Endometrial microvascular endothelial cells (primary cell): ENCODE results near the gene IRF6. TPM values are rescaled to one million over a fixed set of nuclear protein-coding genes. Genes with fewer than 3 reads are reported as not detected.

Experiments used
- in situ Hi-C: cut with HindIII; loops from 2 replicates; pipeline ENCODE4 v1.10.0; 2017; ENCODE audit warnings: low sequenced_read_pairs, low pct_unique_long_range_greater_than_20kb; ENCODE audit errors: inconsistent ontology term
- total RNA-seq: library from RNA; depleted of rRNA; stranded (reverse); fragments of >200 nt; gene quantifications from one replicate; pipeline ENCODE4 v1.2.3, GENCODE V29; 2015; ENCODE audit errors: inconsistent ontology term

IRF6 gene
- total RNA-seq, 1 donor from 2014 or later: 0.37 TPM

DNA sequence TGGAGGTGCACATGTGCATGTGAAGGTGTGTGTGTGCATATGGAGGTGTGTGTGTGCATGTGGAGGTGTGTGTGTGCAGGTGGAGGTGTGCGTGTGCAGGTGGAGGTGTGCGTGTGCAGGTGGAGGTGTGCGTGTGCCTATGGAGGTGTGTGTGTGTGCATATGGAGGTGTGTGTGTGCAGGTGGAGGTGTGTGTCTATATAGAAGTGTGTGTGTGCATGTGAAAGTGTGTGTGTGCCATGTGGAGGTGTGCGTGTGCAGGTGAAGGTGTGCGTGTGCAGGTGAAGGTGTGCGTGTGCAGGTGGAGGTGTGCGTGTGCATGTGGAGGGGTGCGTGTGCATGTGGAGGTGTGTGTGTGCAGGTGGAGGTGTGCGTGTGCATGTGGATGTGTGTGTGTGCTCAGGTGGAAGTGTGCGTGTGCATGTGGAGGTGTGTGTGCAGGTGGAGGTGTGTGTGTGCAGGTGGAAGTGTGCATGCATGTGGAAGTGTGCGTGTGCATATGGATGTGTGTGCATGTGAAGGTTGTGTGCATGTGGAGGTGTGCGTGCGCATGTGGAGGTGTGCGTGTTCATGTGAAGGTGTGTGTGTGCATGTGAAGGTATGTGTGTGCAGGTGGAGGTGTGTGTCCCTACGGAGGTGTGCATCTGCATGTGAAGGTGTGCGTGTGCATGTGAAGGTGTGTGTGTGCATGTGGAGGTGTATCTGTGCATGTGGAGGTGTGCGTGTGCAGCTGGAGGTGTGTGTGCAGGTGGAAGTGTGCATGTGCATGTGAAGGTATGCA is 35.1 kb downstream of the IRF6 start:
- in situ Hi-C loops: no loop called here

DNA sequence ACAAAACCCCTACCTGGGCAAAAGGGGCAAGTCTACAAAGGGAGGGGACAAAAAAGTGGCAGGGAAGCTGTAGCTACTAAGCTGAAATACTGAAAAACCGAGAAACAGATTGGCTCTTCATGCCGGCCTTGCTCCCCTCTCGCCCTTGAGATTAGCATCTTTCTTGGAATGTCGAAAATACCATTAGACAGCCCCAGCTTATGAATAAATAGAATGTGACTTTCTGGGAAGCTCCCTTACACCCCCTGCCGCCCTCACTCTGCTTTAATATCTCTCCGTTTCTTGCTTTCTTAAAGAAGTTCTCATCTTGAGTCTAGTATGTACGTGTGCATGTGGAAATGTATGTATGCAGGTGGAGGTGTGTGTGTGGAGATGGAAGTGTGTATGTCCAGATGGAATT is 36.0 kb downstream of the IRF6 start:
- in situ Hi-C loops: no loop called here

DNA sequence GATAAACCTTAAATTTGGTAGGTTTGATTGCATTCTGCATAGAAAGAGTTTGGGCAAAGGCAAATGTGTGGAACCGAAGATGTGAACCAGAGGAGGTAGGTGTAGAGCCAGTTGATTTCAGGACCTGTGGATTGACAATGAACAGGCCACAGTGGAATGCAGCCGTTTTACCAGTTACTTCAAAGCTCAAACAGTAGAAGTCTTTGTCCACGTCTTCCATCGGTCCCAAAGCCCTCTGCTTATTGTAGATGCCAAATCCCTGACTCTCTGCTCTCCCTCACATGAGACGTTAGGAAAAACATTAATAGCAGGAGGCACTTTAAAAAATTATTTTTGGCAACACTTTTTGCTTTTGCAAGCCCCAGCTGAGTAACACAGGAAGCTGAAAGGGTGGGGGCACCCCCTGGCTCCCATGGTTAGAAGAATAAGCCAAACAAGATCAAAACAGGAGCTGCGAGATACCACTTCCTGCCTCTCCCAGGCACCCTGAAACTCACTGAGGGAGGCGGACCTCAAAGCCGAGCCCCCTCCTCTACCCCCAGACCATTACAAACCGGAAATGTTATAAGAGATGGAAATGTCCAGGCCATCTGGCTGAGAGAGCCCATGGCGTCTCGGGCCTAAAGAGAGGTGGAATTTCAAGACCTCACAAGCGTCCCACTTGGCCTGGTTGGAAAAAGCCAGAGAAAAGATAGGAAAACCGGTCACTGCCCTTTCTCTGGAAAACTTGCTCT is 36.6 kb downstream of the IRF6 start:
- in situ Hi-C loops: no loop called here

DNA sequence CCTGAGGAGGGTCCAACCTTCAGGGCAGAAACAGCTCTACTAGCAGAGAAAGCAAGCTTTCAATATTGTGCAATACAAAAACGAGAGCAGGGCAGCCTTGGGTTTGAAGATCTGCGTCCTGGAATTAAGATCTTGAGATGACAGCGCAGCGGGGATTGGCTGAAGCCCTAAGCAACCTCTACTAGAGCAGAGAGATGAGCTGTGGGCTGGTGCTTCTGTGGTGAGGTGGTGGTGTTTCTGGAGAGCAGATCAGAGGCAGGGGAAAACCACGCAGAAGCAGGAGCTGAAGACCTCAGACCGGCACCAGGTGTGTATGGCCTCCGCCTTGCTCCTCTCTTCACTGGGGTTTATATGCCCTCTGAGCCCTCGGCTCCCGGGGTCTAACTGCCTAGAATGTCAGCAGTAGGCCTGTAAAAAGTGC is 37.6 kb downstream of the IRF6 start:
- in situ Hi-C loops: no loop called here

DNA sequence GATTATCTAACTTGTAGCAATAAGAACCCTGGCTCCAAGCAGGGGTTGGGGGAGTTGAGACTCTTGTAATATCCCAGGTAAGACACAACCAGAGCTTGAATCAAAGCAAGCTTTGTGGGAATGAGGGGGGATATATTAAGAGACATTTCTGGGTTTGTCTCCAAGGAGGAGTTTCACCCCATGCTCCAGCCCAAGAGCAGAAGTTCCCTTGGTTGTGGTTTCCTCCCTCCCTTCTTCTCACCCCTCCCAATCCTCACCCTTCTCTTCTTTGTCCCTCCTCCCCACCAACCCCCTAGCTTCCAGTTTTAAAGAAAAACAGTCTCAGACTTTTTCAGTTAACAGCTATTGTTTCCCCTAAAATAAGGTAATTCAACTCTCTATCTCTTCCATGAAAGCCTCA is 38.2 kb downstream of the IRF6 start:
- in situ Hi-C loops: no loop called here

DNA sequence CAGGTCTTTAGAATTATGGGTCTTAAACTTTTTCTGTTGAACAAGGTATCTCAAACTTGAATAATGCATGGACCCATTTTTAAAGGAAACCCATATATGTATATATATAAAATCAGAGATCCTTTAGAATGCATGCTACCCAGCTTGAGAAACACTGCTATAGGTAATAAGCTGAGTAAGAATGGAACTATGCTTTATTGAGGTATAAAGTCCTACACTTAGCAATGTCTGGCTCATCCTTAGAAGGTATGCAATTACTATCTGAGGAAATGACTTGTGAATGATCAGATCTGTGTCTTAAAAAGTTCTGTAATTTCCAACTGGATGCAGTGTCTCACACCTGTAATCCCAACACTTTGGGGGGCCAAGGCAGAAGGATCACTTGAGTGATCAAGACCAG is 38.8 kb downstream of the IRF6 start:
- in situ Hi-C loops: no loop called here

DNA sequence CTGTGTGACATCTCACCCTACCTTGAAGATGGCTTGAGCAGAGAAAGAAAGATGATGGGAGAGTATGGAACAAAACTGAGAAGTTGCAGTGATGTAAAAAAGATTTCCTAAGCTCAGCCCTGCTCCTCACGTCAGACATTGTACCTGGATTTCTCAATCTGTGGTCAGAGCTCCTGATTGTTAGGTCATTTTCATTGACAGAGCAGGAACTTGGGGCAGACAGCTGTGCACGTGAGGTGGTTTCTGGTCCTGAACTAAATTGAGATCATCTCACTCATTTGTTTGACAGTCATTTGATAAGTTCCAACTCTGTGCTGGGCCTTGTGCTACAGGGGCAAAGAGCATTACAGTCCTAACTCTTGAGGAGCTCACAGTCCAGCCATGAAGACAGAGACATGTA is 39.9 kb downstream of the IRF6 start:
- in situ Hi-C loops: no loop called here

DNA sequence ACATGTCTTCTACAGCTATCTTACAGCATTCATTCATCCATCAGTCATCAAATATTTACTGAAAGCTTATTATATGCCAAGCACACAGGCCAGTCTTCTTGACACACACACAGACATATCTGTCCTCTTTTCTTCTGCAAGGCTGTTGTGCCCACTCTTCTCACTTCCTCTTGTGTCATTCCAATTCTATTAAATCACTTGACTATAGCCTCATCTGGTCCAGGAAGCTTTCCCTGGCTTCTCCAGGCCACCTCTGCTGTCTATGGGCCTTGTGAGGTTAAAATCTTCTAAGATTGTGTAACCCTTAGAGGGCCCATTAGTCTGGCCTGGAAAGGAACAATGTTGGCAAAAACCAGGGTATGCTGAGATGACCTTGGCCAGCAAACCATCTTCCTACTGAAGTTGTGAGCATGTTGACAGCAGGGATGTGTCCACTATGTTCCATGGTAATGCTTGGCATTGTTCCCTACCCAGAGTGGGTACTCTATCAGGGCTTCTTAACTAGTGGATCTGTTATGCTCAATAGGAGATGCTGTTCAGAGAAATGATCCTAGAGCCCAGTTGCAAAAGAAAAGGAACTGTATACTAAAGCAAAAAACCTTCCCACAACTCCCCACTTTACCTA is 44.8 kb downstream of the IRF6 start:
- in situ Hi-C loops: no loop called here

DNA sequence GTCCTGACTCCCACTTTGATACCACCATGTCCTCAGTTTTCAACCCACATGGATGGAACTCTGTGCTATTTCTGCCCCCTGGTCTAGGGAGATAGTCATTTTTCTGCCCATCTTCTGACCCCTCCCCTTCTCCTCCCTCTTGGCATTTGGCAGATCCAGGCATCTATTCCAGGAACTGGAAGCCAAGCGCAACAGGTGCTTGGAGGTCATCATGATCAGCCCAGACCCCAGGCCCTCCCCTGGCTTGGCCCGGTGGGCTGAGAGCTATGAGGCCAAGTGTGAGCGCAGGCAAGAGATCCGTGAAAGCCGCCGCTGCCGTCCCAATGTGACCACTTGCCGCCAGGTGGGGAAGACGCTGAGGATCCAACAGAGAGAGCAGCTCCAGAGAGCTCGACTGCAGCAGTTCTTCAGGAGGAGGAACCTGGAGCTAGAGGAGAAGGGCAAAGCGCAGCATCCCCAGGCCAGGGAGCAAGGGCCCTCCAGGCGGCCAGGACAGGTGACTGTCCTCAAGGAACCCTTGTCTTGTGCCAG is 46.0 kb downstream of the IRF6 start:
- in situ Hi-C loops: no loop called here

DNA sequence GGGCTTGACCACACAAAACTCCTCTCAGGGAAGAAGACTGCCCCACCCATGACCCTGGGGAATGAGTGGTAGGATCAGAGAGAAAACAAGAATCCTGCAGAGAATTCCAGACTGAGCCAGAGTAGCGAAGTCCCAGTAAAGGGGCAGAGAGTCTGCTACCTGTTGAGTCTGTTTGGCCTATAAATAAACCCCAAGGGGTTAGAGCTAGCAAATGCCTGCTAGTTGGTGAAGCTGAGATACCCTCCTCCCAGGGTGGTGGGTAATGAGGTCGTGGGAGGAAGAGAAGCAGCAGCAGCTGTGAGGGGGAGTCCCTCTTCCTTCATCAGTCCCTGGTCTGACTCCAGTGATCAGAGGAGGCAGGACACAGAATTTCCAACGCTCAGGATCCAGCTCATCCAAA is 47.5 kb downstream of the IRF6 start:
- in situ Hi-C loops: no loop called here

DNA sequence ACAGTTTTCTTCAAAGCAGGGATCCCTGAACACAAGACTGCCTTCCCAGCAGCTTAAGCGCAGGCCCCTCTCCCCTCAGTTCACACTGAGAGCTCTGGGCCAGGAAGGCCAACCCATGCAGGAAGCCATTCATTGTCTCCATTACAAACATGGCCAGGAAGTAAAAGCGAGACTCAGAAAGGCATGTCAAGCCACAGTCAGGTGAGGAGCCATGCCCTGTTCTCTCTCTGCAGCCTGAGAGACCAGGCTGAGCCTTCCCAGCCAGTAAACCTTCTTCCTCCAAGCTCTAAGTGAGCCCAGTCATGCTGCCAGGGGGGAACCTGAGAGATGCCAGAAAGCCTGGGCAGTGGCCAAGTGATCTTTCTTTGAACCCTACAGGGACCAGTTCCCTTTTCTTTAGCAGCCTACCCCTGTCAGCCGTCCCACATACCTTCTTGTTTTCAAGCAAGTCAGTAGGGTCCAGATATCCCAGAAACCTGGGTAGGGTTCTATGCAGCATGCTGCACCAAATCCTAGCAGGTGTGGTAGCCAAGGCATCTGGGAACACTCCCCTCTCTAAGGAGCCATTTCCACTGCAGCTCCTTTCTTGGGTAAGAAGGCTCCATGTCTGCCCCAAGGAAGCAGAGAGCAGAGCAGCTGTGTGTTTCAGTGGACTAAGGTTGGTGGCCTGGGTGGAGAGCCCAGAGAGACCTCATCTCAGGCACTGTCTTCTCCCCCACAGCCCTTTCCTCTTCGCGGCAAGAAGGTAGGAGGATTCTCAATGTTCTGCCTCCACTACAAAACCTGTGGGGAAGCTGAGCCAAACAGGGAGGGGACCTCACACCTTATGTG is 49.1 kb downstream of the IRF6 start:
- in situ Hi-C loops: no loop called here

DNA sequence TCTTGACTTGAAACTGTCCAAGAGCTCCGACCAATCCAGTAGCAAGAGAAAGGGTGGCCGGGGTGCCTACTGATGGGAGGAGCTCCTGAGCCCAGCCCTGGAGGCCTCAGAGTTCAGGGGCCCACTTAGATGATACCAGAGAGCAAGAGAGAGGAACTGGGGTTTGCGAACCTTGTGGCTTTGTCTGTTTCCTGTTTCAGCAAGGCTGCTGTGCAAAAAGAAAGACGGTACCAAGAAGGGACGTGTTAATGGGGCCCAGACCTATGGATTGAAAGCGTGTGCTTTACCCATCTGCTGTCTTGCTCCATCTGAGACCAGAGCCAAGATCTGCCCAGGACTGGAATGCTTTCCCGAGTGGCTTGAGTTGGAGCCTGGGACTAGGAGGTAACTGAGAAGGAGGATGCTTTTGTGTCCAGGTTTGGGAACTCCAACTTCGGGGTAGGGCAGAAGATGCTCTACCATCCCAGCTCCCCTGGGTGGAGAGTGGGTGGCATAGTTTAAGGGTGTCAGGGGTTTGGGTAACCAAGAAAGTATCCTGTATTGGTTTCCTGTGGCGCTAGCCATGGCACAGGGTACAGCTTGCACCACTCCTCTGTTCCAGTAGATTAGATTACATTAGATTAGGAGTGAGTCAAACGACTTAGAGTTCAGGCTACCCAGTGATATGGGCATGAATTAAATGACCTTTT is 49.9 kb downstream of the IRF6 start, which contains the start of gene TRAF3IP3:
Gene TRAF3IP3, plus strand, starts transcription at position 128 of the 689 bp plus-strand sequence. CDS start 3,987 bp downstream, outside the sequence.
- in situ Hi-C loops: no loop called here

DNA sequence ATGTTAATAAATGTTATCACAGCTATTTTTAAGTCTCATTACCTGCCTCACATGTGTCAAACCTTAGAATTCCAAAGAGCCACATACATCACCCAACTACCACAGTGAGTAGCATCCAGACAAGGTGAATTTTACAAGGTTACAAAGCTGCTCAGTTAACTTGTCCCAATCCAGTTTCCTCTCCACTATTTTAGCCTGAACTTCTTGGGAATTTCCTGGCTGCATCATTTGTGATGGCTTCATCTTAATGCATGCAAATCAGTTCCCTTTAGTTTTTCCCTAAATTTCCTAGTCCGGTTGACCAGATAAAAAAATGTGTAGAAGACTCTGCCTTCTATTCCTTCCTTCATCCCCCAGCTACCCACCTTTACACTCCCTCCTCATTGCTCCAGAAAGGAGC is 50.7 kb downstream of the IRF6 start:
- in situ Hi-C loops: no loop called here

DNA sequence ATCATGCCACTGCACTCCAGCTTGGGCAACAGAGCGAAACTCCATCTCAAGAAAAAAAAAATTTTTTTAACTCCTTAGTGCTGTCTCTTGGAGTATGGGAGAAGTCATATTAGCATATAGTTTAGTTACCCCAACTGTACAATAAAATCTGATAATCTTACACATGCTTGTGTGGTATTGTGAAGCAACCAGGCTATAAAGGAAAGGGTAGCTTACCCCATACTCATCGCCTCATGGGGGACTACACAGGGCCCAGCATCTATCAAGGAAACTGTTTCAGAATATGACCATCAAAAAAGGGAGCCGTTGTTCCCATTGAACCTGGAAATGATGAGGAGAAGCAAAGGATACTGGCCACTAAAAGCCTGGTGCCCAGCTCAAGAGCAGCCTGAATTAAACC is 53.1 kb downstream of the IRF6 start:
- in situ Hi-C loops: no loop called here

DNA sequence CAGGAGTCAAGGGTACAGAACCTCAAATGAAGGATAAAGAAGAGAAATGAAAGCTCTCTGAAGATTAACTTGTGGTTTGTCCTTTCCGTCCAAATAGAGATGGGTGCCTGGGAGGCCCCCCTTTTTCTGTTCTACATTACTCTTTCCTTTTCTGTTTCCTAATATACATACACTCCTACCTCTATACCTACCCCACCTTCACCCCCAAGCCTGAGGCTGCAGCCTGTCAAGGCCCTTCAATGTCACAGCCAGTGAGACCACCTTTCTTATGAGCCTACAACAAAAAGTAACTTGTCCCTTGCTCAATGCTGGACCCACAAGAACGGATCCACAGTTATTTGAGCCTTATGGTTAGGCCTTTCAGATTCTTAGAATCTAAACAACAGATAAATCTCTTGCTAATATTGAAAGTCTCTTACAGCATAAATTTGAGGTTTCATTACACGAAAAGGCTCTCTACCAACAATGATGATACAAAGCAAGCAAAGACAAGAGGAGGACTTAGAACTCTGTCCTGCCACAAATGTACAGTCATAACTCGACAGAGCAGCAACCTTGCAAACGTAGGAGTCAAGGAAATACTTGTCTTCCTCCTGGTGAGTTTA is 54.2 kb downstream of the IRF6 start:
- in situ Hi-C loops: no loop called here

DNA sequence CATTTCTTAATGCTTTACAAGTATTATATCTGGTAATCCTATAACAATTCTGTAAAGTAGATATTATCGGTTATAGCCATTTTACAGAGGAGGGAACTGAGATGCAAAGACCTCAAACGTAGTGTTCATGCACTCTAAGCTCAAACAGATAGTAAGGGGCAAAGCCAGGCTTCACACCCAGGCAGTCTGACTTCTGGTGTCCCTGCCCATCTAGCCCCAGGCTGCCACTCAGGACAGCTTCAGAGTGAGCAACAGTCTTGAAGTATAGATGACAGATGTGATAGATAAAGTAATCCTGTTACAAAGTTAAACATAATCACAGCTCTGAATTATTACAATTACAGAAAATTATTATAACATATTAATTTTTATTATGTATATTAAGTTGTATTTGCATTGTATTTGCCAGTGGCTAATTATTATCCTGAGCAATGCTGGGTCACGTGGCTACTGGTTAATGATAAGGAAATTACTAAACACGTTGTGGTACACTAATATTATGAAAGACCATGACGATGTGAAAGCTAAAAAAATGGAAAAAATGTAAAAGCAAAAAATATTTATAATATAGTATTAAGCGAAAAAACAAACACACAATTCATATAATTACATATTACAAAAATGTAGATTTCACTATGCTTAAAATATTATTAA is 56.1 kb downstream of the IRF6 start:
- in situ Hi-C loops: no loop called here

DNA sequence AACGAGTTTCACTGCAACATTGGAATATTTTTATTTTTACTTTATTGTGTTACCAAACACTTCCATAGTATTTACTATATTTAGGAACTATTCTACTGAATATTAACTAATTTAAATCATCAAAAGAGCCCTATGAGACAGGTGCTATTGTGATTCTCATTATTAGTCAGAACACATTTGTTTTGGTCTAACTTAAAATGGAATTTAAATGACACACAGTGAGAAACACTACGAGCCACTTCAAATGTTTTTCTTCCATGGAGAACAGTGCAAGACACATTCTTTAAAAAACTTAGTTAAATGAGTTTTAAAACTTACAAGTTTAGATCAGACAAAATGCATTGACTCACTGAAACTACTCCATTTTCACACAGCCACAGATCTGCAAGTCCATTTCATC is 56.7 kb downstream of the IRF6 start:
- in situ Hi-C loops: no loop called here
